Lower leg skin (tissue), 3 donors: ENCODE data around the gene EIF2D.

Source experiments
- POLR2A ChIP-seq, 2 donors: fragments of 450-650 bp; IDR thresholded peaks; one replicate each; pipeline ENCODE4 v1.6.1; 2016 to 2017; ENCODE audit warnings: antibody characterized with exemption in 2 of 2, mild to moderate bottlenecking in 1 of 2, moderate library complexity in 1 of 2
- TF ChIP-seq, protein P1 (sequence below), 3 donors: fragments of 450-650 bp; IDR thresholded peaks; one replicate each; pipeline ENCODE4 v1.5.1; 2016; ENCODE audit warnings: antibody characterized with exemption in 3 of 3, mild to moderate bottlenecking in 3 of 3, moderate library complexity in 2 of 3

DNA sequence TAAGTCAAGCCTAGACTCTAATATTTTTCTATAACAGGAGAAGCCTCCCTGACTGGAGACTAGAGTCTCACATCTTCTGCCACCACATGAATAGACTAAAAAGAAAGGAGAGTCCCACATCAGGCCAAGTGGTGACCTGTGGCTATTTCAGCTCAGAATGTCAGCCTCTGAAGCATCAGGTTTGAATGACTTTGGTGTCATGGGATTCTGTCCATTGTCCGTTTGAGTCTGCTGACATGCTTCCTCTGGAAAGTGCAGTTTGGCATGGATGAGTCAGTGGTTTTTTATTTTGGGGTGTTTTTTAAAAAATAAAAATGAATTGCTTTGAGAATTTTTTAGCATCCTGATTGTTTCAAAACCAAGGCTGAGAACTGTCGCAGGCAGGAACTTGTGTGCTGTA lies 42.6 kb upstream of the EIF2D start:
- TF ChIP-seq, protein P1, sequence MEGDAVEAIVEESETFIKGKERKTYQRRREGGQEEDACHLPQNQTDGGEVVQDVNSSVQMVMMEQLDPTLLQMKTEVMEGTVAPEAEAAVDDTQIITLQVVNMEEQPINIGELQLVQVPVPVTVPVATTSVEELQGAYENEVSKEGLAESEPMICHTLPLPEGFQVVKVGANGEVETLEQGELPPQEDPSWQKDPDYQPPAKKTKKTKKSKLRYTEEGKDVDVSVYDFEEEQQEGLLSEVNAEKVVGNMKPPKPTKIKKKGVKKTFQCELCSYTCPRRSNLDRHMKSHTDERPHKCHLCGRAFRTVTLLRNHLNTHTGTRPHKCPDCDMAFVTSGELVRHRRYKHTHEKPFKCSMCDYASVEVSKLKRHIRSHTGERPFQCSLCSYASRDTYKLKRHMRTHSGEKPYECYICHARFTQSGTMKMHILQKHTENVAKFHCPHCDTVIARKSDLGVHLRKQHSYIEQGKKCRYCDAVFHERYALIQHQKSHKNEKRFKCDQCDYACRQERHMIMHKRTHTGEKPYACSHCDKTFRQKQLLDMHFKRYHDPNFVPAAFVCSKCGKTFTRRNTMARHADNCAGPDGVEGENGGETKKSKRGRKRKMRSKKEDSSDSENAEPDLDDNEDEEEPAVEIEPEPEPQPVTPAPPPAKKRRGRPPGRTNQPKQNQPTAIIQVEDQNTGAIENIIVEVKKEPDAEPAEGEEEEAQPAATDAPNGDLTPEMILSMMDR (IDR thresholded peaks at IDR 0.05) = no peak
- TF ChIP-seq POLR2A (IDR thresholded peaks at IDR 0.05) = no peak
